Stomach (tissue), 9 donors: ENCODE results near the gene ALDH18A1. TPM values are rescaled to one million over a fixed set of nuclear protein-coding genes. Genes with fewer than 3 reads are reported as not detected.

ENCODE experiments used
- DNase-seq, 2 donors: peaks; one replicate each; pipeline versions ENCODE4 v3.0.0 to v3.0.0-alpha.2; 2013 to 2019
- H3K27ac ChIP-seq, 5 donors: fragments of 200-600 bp in 4 of 5; sonication (generic) in 4 of 5; one replicate each; pipeline ENCODE4 v1.5.1; 2013 to 2019; ENCODE audit warnings: mild to moderate bottlenecking in 1 of 5, moderate library complexity in 1 of 5
- H3K27me3 ChIP-seq, 3 donors: fragments of 200-600 bp; sonication (generic); one replicate each; pipeline ENCODE4 v1.5.1; 2017 to 2019; ENCODE audit warnings: mixed run types in 1 of 3
- H3K36me3 ChIP-seq, 4 donors: fragments of 200-600 bp; sonication (generic); 1 replicate in 3 of 4; 2 replicates in 1 of 4; pipeline ENCODE4 v1.5.1; 2016 to 2019
- H3K4me1 ChIP-seq, 4 donors: fragments of 200-600 bp; sonication (generic); one replicate each; pipeline ENCODE4 v1.5.1; 2016 to 2019
- H3K4me3 ChIP-seq, 4 donors: fragments of 200-600 bp; sonication (generic) in 3 of 4; one replicate each; pipeline ENCODE4 v1.5.1; 2016 to 2019; ENCODE audit warnings: mild to moderate bottlenecking in 1 of 4
- H3K9me3 ChIP-seq, 4 donors: fragments of 200-600 bp; sonication (generic); one replicate each; pipeline ENCODE4 v1.5.1; 2016 to 2019
- EP300 ChIP-seq: sonication (generic); formaldehyde crosslinking; IDR thresholded peaks from one replicate; pipeline ENCODE4 v1.6.1; 2017; ENCODE audit warnings: antibody characterized with exemption
- POLR2A ChIP-seq, 4 donors: fragments of 450-650 bp; IDR thresholded peaks; one replicate each; pipeline ENCODE4 v1.6.1; 2016; ENCODE audit warnings: antibody characterized with exemption in 4 of 4, control low read depth in 2 of 4, mild to moderate bottlenecking in 1 of 4, moderate library complexity in 1 of 4
- POLR2AphosphoS5 ChIP-seq, 3 donors: sonication (generic); formaldehyde crosslinking; IDR thresholded peaks; one replicate each; pipeline ENCODE4 v1.6.1; 2016; ENCODE audit warnings: antibody characterized with exemption in 3 of 3
- WGBS, 5 donors: extraction: QIAGEN DNeasy Blood & Tissue Kit in 3 of 5; methylation state at CpG; one replicate each; pipeline versions ENCODE4 v1.1.5 to v1.1.7; 2013 to 2018; 5-methylcytosine and 5-hydroxymethylcytosine counted together
- intact Hi-C: fragments of 100-400 bp; cut with DNase I; formaldehyde crosslinking; loops from one replicate; pipeline ENCODE4 v1.15.1; 2023; ENCODE audit warnings: low total_unique reads
- polyA plus RNA-seq, 3 donors: library from polyadenylated mRNA; stranded (reverse); fragments of 200-250 nt; gene quantifications; one replicate each; pipeline ENCODE4 v1.2.3, GENCODE V29; 2013
- total RNA-seq, 5 donors: library from RNA; depleted of rRNA; stranded (reverse); fragments of >200 nt; gene quantifications; one replicate each; pipeline versions ENCODE4 v1.1.0 to v1.2.3, GENCODE V29; 2014 to 2016
- TF ChIP-seq, protein P1 (sequence below), 7 experiments: fragments of 450-650 bp in 4 of 7; fragments of 200-600 bp in 3 of 7; sonication (generic) in 3 of 7; IDR thresholded peaks; one replicate each; pipeline ENCODE4 v1.5.1; 2016 to 2019; ENCODE audit warnings: antibody characterized with exemption in 7 of 7, control low read depth in 2 of 7, mild to moderate bottlenecking in 1 of 7
- donor health status: healthy with polysubstance abuse.
- donor health status: Bipolar disorder and iron deficiency.
- donor health status: healthy.

ALDH18A1 gene
- total and polyA plus RNA-seq, 8 donors = 11.3 to 87.6 (median 27.5) TPM

DNA sequence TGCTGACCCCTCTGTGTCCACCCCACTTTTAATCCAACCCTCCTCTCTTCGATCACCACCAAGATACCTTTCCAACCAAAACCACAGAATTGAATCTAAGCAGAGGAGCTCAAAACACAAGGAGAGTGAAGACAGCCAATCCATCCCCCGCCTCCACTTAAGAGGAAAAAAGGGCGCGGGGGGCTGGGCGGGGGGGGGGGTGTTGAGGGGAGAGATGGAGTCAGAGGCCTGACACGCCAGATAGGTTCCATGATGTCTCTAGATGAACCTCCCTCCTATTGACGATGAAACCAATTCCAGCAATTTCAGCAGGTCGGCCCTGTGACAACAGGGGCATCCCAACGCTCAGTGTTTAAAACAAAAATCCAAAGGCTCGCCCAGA is 96.6 kb downstream of the ALDH18A1 start:
- no peak for TF ChIP-seq POLR2A (IDR thresholded peaks at IDR 0.05)
- TF ChIP-seq EP300 = no peak
- no peak for TF ChIP-seq POLR2AphosphoS5 (IDR thresholded peaks at IDR 0.05)
- TF ChIP-seq, protein P1, sequence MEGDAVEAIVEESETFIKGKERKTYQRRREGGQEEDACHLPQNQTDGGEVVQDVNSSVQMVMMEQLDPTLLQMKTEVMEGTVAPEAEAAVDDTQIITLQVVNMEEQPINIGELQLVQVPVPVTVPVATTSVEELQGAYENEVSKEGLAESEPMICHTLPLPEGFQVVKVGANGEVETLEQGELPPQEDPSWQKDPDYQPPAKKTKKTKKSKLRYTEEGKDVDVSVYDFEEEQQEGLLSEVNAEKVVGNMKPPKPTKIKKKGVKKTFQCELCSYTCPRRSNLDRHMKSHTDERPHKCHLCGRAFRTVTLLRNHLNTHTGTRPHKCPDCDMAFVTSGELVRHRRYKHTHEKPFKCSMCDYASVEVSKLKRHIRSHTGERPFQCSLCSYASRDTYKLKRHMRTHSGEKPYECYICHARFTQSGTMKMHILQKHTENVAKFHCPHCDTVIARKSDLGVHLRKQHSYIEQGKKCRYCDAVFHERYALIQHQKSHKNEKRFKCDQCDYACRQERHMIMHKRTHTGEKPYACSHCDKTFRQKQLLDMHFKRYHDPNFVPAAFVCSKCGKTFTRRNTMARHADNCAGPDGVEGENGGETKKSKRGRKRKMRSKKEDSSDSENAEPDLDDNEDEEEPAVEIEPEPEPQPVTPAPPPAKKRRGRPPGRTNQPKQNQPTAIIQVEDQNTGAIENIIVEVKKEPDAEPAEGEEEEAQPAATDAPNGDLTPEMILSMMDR (IDR thresholded peaks at IDR 0.05) = no peak
- Histone ChIP-seq H3K4me3 (peak overlapping the region; percentile 71 to 89 (median 82)), H3K36me3 (no peaks in the 10 kb centered on the region), H3K4me1 (peaks cover 0 to 52% (median 37%) of the 10 kb centered on the region in 4 donors), H3K9me3 (no peaks in the 10 kb centered on the region), H3K27me3 (no peaks in the 10 kb centered on the region), H3K27ac (peak overlapping the region; percentile 90 to 95 (median 92))
- intact Hi-C loops = no loop called here
- DNase-seq = no peak
- 24 to 47% (median 32%) methylated on average over 10 of the region's 10 CpGs for WGBS, 5 donors

DNA sequence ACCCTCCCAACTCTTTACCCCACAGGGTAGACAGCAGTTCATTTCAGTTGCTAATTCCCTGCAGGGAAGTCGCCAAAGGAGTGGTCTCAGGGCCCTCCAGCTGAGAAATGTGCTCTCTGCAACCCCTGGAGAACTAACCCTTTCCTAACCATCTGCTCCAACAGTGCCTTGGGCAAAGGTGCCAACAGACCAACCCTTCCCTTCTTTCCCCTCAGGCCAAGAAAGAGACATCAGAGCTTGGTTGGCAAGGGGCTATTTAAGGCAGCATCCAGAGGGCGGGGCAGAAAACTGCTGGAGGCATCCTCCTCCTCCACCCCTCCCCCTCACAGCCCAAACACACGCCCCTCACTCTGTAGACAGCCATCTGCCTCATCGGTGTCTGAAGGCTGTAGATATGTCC is 97.0 kb downstream of the ALDH18A1 start:
- 37 to 43% (median 39%) methylated on average over 4 of the region's 4 CpGs for WGBS, 5 donors
- Histone ChIP-seq H3K9me3 (no peaks in the 10 kb centered on the region), H3K4me1 (peaks cover 0 to 56% (median 38%) of the 10 kb centered on the region in 4 donors), H3K27ac (peak overlapping the region; percentile 22 to 95 (median 92)), H3K4me3 (peak overlapping the region; percentile 71 to 89 (median 82)), H3K36me3 (no peaks in the 10 kb centered on the region), H3K27me3 (no peaks in the 10 kb centered on the region)
- DNase-seq = peak in 1 of 2 donors; percentile 69
- intact Hi-C loops = no loop called here
- TF ChIP-seq, protein P1 (IDR thresholded peaks at IDR 0.05) = no peak
- no peak for TF ChIP-seq EP300
- no peak for TF ChIP-seq POLR2A (IDR thresholded peaks at IDR 0.05)
- TF ChIP-seq POLR2AphosphoS5 (IDR thresholded peaks at IDR 0.05) = no peak

DNA sequence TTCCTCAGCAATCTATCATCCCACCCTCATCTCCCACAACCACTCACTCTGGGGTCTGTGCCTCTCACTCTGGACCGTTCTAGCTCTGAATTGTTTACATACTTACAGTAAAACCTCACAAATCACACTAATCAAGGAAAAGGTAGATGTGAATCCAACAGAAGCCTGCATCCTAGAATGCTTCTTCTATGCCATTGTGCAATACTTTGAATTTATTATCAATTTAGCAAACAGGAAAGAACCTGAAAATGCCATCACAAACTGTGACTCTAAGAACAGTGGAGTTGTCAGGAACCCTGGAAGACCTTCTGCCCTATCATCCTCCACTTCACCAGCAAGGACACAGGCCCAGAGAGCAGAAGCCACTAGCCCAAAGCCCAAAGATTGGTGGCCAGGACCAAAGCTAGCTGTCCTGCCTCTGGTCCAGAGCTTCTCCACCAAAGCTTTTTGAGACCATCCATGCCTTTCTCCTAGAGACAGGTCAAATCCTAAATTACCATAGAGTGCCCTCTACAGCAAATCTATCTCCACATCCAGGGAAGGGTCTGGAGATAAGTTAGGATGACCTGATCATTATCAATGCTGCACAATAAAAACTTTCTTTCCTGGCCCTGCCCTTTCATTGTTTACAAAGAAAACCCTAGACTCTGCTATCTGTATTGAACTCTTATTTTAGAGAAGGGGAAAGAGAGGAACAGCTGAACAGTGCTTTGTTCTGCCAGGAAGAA is 97.8 kb downstream of the ALDH18A1 start:
- DNase-seq = no peak
- no peaks in the 10 kb centered on the region for H3K27me3 ChIP-seq
- WGBS, 5 donors = 26 to 44% (median 31%) methylated on average over 1 of the region's 1 CpG
- no peaks in the 10 kb centered on the region for H3K36me3 ChIP-seq
- intact Hi-C loops = no loop called here
- H3K4me1 ChIP-seq = peaks cover 0 to 58% (median 38%) of the 10 kb centered on the region in 4 donors
- peak overlapping the region; percentile 54 to 95 (median 92) for H3K27ac ChIP-seq
- no peak for TF ChIP-seq POLR2AphosphoS5 (IDR thresholded peaks at IDR 0.05)
- no peak for TF ChIP-seq EP300
- TF ChIP-seq, protein P1 (IDR thresholded peaks at IDR 0.05) = no peak
- TF ChIP-seq POLR2A (IDR thresholded peaks at IDR 0.05) = no peak
- no peaks in the 10 kb centered on the region for H3K9me3 ChIP-seq
- H3K4me3 ChIP-seq = peak overlapping the region; percentile 71 to 89 (median 82)

DNA sequence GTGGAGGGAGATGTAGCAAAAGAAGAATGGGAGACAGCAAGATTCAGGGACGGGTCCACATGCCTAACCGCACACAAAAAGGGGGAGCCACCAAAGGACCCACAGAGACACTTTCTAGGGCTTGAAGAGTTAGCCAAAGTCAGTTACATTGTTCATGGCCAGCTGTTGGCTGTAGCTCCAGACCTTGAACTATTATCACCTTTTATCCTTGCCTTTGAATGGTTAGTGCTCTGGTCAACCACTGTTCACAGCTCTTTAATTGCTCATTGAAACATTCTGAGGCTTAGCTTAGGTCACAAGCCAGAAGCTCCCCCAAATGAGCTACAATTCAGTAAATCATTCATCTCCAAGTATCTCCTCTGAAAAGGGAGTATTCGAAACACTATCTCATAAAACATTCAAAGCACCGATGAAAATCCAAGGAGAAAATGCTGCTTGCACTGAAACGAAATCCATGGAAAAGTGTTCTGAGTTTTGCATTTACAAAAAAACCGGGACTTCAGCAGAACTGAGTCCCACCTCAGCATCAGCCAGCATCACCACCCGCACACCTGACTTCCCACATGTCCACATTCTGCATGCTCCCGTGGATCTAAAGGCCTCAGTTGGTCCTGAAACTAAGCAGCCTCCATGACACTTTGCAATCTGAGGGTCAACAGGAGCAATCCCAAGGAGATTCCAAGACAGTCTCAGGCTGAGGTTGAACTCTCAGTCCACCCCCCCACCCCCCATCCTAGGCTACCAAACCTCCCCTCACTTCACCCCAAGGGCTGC is 99.3 kb downstream of the ALDH18A1 start:
- Histone ChIP-seq H3K9me3 (peaks cover 0 to 10% (median 3%) of the 10 kb centered on the region in 4 donors), H3K27me3 (no peaks in the 10 kb centered on the region), H3K27ac (peak overlapping the region; percentile 42 to 95 (median 92)), H3K36me3 (peaks cover 0 to 4% (median 0%) of the 10 kb centered on the region in 4 donors), H3K4me1 (peaks cover 0 to 64% (median 44%) of the 10 kb centered on the region in 4 donors), H3K4me3 (peak overlapping the region; percentile 71 to 89 (median 82))
- DNase-seq = no peak
- TF ChIP-seq POLR2A (IDR thresholded peaks at IDR 0.05) = no peak
- TF ChIP-seq, protein P1 (IDR thresholded peaks at IDR 0.05) = no peak
- no peak for TF ChIP-seq EP300
- no peak for TF ChIP-seq POLR2AphosphoS5 (IDR thresholded peaks at IDR 0.05)
- WGBS, 5 donors = 60 to 76% (median 74%) methylated on average over 8 of the region's 8 CpGs
- intact Hi-C loops = no loop called here
